ENCODE data around the gene TSC22D3.
"Not testable (repeated sequence)": the region's sequence is repeated elsewhere in the genome, so short reads cannot be mapped to it uniquely, and the experiment has no call there.

Gene TSC22D3

GRCh38 chrX:107775734-107776511 lies at the start of gene TSC22D3:
Gene TSC22D3, minus strand, starts transcription at chrX:107775787. Its CDS starts 368 bp downstream, at chrX:107775419.
- Histone ChIP-seq H3K4me3 (ENCODE audit: low read length in 2 of 2) (peak within 1 kb of the TSS; percentile 70 to 78), H3K27me3 (ENCODE audit: control insufficient read depth in 1 of 2, insufficient read depth in 2 of 2, low read length in 2 of 2) (peaks cover 0 to 12% of the 10 kb centered on the region in 2 donors), H3K36me3 (ENCODE audit: control insufficient read depth in 2 of 2, insufficient read depth in 2 of 2, low read length in 2 of 2) (no peaks in the 10 kb centered on the region), H3K27ac (ENCODE audit: low read length) (peak within 1 kb of the TSS; percentile 76), H3K9me3 (ENCODE audit: control insufficient read depth in 2 of 2, low read length in 2 of 2) (no peaks in the 10 kb centered on the region), H3K4me1 (ENCODE audit: control insufficient read depth, insufficient read depth, low read length) (peaks cover 16% of the 10 kb centered on the region), H3K9ac (ENCODE audit: low read length in 2 of 2) (peak within 1 kb of the TSS; percentile 53 to 62)

GRCh38 chrX:107823456-107823855 lies 47.9 kb upstream of the TSC22D3 start:
- Histone ChIP-seq H3K27ac (ENCODE audit: low read length) (no peak overlapping the region), H3K9ac (ENCODE audit: low read length in 2 of 2) (no peak overlapping the region), H3K4me3 (ENCODE audit: low read length in 2 of 2) (no peak overlapping the region), H3K27me3 (ENCODE audit: control insufficient read depth in 1 of 2, insufficient read depth in 2 of 2, low read length in 2 of 2) (peaks cover 0 to 5% of the 10 kb centered on the region in 2 donors), H3K9me3 (ENCODE audit: control insufficient read depth in 2 of 2, low read length in 2 of 2) (peaks cover 0 to 4% of the 10 kb centered on the region in 2 donors), H3K36me3 (ENCODE audit: control insufficient read depth in 2 of 2, insufficient read depth in 2 of 2, low read length in 2 of 2) (no peaks in the 10 kb centered on the region), H3K4me1 (ENCODE audit: control insufficient read depth, insufficient read depth, low read length) (peaks cover 4% of the 10 kb centered on the region)

GRCh38 chrX:107823042-107823441 lies 47.5 kb upstream of the TSC22D3 start:
- Histone ChIP-seq H3K27me3 (ENCODE audit: control insufficient read depth in 1 of 2, insufficient read depth in 2 of 2, low read length in 2 of 2) (peaks cover 0 to 5% of the 10 kb centered on the region in 2 donors), H3K4me1 (ENCODE audit: control insufficient read depth, insufficient read depth, low read length) (peaks cover 4% of the 10 kb centered on the region), H3K36me3 (ENCODE audit: control insufficient read depth in 2 of 2, insufficient read depth in 2 of 2, low read length in 2 of 2) (no peaks in the 10 kb centered on the region), H3K27ac (ENCODE audit: low read length) (no peak overlapping the region), H3K4me3 (ENCODE audit: low read length in 2 of 2) (no peak overlapping the region), H3K9me3 (ENCODE audit: control insufficient read depth in 2 of 2, low read length in 2 of 2) (peaks cover 0 to 4% of the 10 kb centered on the region in 2 donors), H3K9ac (ENCODE audit: low read length in 2 of 2) (no peak overlapping the region)

- H3K9ac ChIP-seq (ENCODE audit: low read length in 2 of 2) = no peak overlapping the region
- no peak overlapping the region for H3K27ac ChIP-seq (ENCODE audit: low read length)
- no peaks in the 10 kb centered on the region for H3K36me3 ChIP-seq (ENCODE audit: control insufficient read depth in 2 of 2, insufficient read depth in 2 of 2, low read length in 2 of 2)
- H3K9me3 ChIP-seq (ENCODE audit: control insufficient read depth in 2 of 2, low read length in 2 of 2) = peaks cover 0 to 4% of the 10 kb centered on the region in 2 donors
- H3K4me1 ChIP-seq (ENCODE audit: control insufficient read depth, insufficient read depth, low read length) = no peaks in the 10 kb centered on the region
- no peak overlapping the region for H3K4me3 ChIP-seq (ENCODE audit: low read length in 2 of 2)
- H3K27me3 ChIP-seq (ENCODE audit: control insufficient read depth in 1 of 2, insufficient read depth in 2 of 2, low read length in 2 of 2) = peaks cover 0 to 7% of the 10 kb centered on the region in 2 donors
Observed at GRCh38 chrX:107818900-107819521, 43.4 kb upstream of the TSC22D3 start.

GRCh38 chrX:107810053-107810452 lies 34.5 kb upstream of the TSC22D3 start:
- H3K36me3 ChIP-seq (ENCODE audit: control insufficient read depth in 2 of 2, insufficient read depth in 2 of 2, low read length in 2 of 2); H3K27ac ChIP-seq (ENCODE audit: low read length); H3K4me3 ChIP-seq (ENCODE audit: low read length in 2 of 2); H3K9ac ChIP-seq (ENCODE audit: low read length in 2 of 2); H3K4me1 ChIP-seq (ENCODE audit: control insufficient read depth, insufficient read depth, low read length); H3K9me3 ChIP-seq (ENCODE audit: control insufficient read depth in 2 of 2, low read length in 2 of 2); H3K27me3 ChIP-seq (ENCODE audit: control insufficient read depth in 1 of 2, insufficient read depth in 2 of 2, low read length in 2 of 2): not testable (repeated sequence)

GRCh38 chrX:107805179-107805578 lies 29.6 kb upstream of the TSC22D3 start:
- no peak overlapping the region for H3K9ac ChIP-seq (ENCODE audit: low read length in 2 of 2)

GRCh38 chrX:107804427-107804826 lies 28.8 kb upstream of the TSC22D3 start:
- H3K27me3 ChIP-seq (ENCODE audit: control insufficient read depth in 1 of 2, insufficient read depth in 2 of 2, low read length in 2 of 2) = peaks cover 0 to 2% of the 10 kb centered on the region in 2 donors
- H3K4me3 ChIP-seq (ENCODE audit: low read length in 2 of 2) = no peak overlapping the region
- no peak overlapping the region for H3K9ac ChIP-seq (ENCODE audit: low read length in 2 of 2)
- no peak overlapping the region for H3K27ac ChIP-seq (ENCODE audit: low read length)
- H3K36me3 ChIP-seq (ENCODE audit: control insufficient read depth in 2 of 2, insufficient read depth in 2 of 2, low read length in 2 of 2) = no peaks in the 10 kb centered on the region
- peaks cover 0 to 7% of the 10 kb centered on the region in 2 donors for H3K9me3 ChIP-seq (ENCODE audit: control insufficient read depth in 2 of 2, low read length in 2 of 2)
- no peaks in the 10 kb centered on the region for H3K4me1 ChIP-seq (ENCODE audit: control insufficient read depth, insufficient read depth, low read length)

More at GRCh38 chrX:107805179-107805578, 29.6 kb upstream of the TSC22D3 start:
- H3K27me3 ChIP-seq (ENCODE audit: control insufficient read depth in 1 of 2, insufficient read depth in 2 of 2, low read length in 2 of 2) = peaks cover 0 to 2% of the 10 kb centered on the region in 2 donors
- no peak overlapping the region for H3K27ac ChIP-seq (ENCODE audit: low read length)
- H3K4me1 ChIP-seq (ENCODE audit: control insufficient read depth, insufficient read depth, low read length) = no peaks in the 10 kb centered on the region
- no peak overlapping the region for H3K4me3 ChIP-seq (ENCODE audit: low read length in 2 of 2)
- peaks cover 0 to 7% of the 10 kb centered on the region in 2 donors for H3K9me3 ChIP-seq (ENCODE audit: control insufficient read depth in 2 of 2, low read length in 2 of 2)
- H3K36me3 ChIP-seq (ENCODE audit: control insufficient read depth in 2 of 2, insufficient read depth in 2 of 2, low read length in 2 of 2) = no peaks in the 10 kb centered on the region

- H3K27ac ChIP-seq (ENCODE audit: low read length) = no peak overlapping the region
- no peak overlapping the region for H3K9ac ChIP-seq (ENCODE audit: low read length in 2 of 2)
- H3K4me3 ChIP-seq (ENCODE audit: low read length in 2 of 2) = no peak overlapping the region
- H3K36me3 ChIP-seq (ENCODE audit: control insufficient read depth in 2 of 2, insufficient read depth in 2 of 2, low read length in 2 of 2) = no peaks in the 10 kb centered on the region
- no peaks in the 10 kb centered on the region for H3K9me3 ChIP-seq (ENCODE audit: control insufficient read depth in 2 of 2, low read length in 2 of 2)
- peaks cover 2% of the 10 kb centered on the region for H3K4me1 ChIP-seq (ENCODE audit: control insufficient read depth, insufficient read depth, low read length)
- peaks cover 0 to 4% of the 10 kb centered on the region in 2 donors for H3K27me3 ChIP-seq (ENCODE audit: control insufficient read depth in 1 of 2, insufficient read depth in 2 of 2, low read length in 2 of 2)
Observed at GRCh38 chrX:107787827-107788226, 12.2 kb upstream of the TSC22D3 start.

GRCh38 chrX:107780525-107780924 lies 4.9 kb upstream of the TSC22D3 start:
- H3K9ac ChIP-seq (ENCODE audit: low read length in 2 of 2) = no peak overlapping the region
- H3K4me1 ChIP-seq (ENCODE audit: control insufficient read depth, insufficient read depth, low read length) = peaks cover 8% of the 10 kb centered on the region
- no peak overlapping the region for H3K4me3 ChIP-seq (ENCODE audit: low read length in 2 of 2)
- no peaks in the 10 kb centered on the region for H3K9me3 ChIP-seq (ENCODE audit: control insufficient read depth in 2 of 2, low read length in 2 of 2)
- no peaks in the 10 kb centered on the region for H3K36me3 ChIP-seq (ENCODE audit: control insufficient read depth in 2 of 2, insufficient read depth in 2 of 2, low read length in 2 of 2)
- H3K27me3 ChIP-seq (ENCODE audit: control insufficient read depth in 1 of 2, insufficient read depth in 2 of 2, low read length in 2 of 2) = peaks cover 0 to 7% of the 10 kb centered on the region in 2 donors
- H3K27ac ChIP-seq (ENCODE audit: low read length) = no peak overlapping the region

- Histone ChIP-seq H3K9me3 (ENCODE audit: control insufficient read depth in 2 of 2, low read length in 2 of 2) (no peaks in the 10 kb centered on the region), H3K36me3 (ENCODE audit: control insufficient read depth in 2 of 2, insufficient read depth in 2 of 2, low read length in 2 of 2) (no peaks in the 10 kb centered on the region), H3K9ac (ENCODE audit: low read length in 2 of 2) (peak within 1 kb of the TSS; percentile 41 to 58), H3K4me3 (ENCODE audit: low read length in 2 of 2) (peak within 1 kb of the TSS; percentile 70 to 78), H3K27ac (ENCODE audit: low read length) (peak within 1 kb of the TSS; percentile 76), H3K27me3 (ENCODE audit: control insufficient read depth in 1 of 2, insufficient read depth in 2 of 2, low read length in 2 of 2) (peaks cover 0 to 12% of the 10 kb centered on the region in 2 donors), H3K4me1 (ENCODE audit: control insufficient read depth, insufficient read depth, low read length) (peaks cover 16% of the 10 kb centered on the region)
Observed at GRCh38 chrX:107777536-107777832, 1.9 kb upstream of the TSC22D3 start, which contains the start of gene NCBP2L. Gene NCBP2L, plus strand, starts transcription at chrX:107777733. Its CDS starts 16,488 bp downstream, at chrX:107794221.
